ENCODE data around the gene COG4.

COG4 gene

DNA sequence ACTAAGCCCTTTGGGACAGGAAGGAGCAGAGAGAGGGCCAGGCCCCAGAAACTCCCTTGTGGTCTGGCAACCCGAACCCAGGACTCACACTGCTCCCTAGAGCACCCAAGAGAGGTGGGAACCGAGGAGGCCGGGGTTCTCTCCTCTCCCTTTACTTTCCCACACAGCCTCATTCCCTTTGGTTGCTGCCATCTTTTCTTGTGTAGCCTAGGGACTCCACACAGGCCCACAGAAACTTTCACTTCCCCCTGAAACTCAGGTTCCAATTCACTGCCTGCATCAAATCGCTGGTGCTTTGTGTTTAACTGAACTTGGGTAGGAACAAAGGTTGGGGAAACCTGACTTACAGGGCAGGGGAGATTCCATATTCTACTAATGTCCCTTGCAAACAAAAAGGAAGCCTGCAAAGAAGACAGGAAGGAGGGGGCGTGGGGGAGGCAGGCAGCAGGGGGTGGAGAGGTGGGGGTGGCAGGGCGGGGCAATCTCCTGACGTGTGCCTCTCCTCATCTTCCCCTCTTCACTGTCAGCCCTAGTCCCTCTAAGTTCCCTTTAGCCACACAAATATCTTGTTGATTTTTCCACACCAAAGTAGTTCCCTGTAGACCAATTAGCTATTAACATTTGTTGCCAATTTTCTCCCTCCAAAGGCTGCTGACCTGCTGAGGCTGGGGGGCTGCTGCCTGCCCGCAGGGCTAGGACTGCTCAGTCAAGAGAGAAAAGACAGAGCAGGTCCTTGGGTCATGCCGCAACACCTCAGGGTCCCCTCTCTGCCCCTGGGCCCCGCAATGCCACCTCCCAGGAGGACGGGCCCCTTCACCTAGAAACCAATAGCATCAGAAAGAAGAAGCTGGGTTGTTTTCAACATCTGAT lies 92.5 kb downstream of the COG4 start:
- DNase-seq, result peak; percentile 53
